Stimulated activated CD4-positive, alpha-beta T cell treated with anti-CD3 and anti-CD28 coated beads, TNF-alpha, amount 100 ng/mL, for 24 hours (primary cell): Measurements from ENCODE around the gene FMNL1.
A peak's percentile ranks its signal among the peaks of the same experiment; 100 is the strongest.
"Not testable (repeated sequence)": the region's sequence is repeated elsewhere in the genome, so short reads cannot be mapped to it uniquely, and the experiment has no call there.

Experiments used
- DNase-seq, 3 experiments: peaks; one replicate each; pipeline ENCODE4 v3.0.0-alpha.2; 2020; ENCODE audit warnings: low read depth in 3 of 3

The FMNL1 gene

GRCh38 chr17:45234641-45235415 is 13.1 kb downstream of the FMNL1 start:
- DNase-seq: peak in 1 of 3 experiments; percentile 38

GRCh38 chr17:45235416-45236281 is 14.0 kb downstream of the FMNL1 start:
- DNase-seq: peak in 2 of 3 experiments; percentile 73 to 75

- DNase-seq: no peak
Observed at GRCh38 chr17:45236282-45236606, 14.6 kb downstream of the FMNL1 start.

DNA sequence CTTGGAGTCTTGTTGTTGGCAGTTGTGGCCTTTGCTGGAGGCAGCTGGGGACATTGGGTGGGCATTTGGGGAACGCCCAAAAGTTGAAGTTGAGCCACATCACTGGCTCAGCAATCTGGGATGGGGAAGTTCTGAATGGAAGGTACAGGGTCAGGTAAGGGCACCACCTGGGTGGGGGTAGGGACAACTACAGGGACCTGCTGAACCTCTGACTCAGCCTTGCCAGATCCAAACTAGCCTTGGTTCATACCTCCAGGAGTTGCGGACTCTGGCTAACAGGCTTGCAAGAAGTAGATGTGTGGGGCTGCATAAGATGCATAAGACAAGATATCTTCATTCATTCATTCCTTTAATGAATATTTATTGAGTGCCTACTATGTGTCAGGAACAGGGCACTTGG is 16.0 kb downstream of the FMNL1 start:
- no peak for DNase-seq

DNA sequence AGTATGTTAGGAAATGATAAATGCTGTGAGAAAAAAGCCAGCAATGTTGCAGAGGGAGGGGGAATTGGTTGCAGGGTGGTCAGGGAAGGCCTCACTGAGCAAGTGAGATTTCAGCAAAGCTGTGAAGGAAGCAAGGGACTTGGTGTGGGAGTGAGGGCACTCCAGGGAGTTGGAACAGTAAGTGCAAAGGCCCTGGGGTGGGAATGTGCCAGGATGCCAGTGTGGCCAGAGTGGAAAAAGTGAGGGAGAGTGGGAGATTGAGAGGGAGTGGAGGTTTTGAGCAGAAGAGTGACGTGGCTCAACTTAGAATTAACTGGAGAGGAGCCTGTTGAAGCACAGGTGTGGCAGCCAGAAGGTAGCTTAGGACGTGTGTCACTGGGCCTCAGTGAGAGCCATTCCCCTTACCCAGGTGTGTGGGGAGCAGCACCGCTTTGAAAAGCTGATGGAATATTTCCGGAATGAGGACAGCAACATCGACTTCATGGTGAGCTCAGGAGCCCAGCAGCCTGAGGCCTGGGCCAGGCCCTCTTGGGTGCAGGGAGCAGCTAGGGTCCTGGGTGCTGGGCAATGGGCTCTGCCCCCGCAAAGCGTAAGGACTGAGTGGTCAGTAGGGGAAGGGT is 16.6 kb downstream of the FMNL1 start:
- DNase-seq: no peak

DNA sequence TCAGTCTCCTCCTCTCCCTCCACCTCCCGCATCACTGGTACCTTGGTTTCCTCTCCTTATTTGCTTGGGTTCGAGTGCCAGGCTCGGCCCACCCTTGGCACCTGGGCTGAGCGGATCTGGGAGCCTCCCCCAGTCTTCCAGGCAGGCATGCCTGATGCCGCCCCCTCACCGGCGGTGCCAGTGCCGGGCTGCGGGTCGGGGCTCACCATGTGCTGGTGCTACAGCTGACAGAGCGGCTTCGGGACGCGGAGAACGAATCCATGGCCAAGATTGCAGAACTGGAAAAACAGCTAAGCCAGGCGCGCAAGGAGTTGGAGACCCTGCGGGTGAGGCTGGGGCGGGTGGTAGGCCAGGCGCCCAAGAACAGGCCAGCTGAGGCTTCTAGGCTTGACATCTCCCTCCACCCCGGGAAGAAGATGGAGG is 19.2 kb downstream of the FMNL1 start:
- no peak for DNase-seq

- DNase-seq: no peak
Observed at GRCh38 chr17:45241328-45242028, 19.8 kb downstream of the FMNL1 start.

GRCh38 chr17:45242029-45242414 is 20.3 kb downstream of the FMNL1 start:
- DNase-seq: no peak

DNA sequence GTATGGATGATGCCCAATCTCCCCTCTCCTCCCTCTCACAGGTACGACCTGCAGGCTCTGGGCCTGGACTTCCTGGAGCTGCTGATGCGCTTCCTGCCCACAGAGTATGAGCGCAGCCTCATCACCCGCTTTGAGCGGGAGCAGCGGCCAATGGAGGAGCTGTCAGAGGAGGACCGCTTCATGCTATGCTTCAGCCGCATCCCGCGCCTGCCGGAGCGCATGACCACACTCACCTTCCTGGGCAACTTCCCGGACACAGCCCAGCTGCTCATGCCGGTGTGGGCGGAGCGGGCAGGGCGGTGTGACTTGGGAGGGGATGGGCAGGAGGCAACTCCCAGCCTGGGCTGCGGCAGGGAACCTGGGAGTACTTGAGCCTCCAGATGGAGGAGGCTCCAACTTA is 22.1 kb downstream of the FMNL1 start:
- DNase-seq: no peak

DNA sequence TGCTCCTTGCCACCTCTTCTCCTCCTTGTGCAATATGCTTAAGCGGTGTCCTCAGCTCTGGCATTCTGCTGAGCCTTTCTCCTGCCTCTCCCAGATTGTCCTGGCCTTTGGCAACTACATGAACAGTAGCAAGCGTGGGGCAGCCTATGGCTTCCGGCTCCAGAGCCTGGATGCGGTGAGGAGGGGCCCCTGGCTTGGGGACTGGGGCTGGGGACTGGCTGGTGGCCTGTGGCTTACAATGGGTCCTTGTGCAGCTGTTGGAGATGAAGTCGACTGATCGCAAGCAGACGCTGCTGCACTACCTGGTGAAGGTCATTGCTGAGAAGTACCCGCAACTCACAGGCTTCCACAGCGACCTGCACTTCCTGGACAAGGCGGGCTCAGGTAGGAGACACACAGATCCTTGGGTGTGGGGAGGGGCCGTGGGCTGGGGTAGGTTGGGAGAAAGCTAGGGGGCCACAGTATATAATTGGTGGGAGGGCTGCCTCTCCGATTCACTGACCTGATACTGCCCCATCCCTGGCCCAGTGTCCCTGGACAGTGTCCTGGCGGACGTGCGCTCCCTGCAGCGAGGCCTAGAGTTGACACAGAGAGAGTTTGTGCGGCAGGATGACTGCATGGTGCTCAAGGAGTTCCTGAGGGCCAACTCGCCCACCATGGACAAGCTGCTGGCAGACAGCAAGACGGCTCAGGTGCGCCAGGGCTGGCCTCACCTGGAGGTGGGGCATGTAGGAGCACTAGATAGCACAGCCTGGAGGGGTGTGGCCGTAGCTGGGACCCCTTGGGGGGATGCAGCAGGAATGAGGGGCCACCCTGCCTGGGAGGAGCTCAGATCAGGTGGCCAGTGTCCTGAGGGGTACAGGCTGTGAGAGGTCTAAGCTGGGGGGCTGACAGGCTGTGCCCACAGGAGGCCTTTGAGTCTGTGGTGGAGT is 23.3 kb downstream of the FMNL1 start:
- no peak for DNase-seq

DNA sequence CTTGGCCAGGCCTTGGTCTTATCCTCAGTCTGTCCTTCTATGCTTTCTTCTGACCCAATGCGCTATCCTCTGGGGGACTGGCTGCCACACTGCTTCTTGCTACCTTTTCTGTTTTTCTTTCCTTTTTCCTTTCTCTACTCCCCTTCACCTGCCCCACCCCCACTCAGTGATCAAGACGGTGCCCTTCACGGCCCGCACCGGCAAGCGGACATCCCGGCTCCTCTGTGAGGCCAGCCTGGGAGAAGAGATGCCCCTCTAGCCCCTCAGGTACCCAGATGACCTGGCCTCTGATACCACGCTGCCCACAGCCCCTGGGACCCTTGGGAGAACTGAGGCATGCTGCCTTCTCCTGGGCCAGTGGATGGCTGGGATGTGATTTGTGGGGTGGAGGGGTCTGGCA is 24.7 kb downstream of the FMNL1 start:
- DNase-seq: no peak

DNA sequence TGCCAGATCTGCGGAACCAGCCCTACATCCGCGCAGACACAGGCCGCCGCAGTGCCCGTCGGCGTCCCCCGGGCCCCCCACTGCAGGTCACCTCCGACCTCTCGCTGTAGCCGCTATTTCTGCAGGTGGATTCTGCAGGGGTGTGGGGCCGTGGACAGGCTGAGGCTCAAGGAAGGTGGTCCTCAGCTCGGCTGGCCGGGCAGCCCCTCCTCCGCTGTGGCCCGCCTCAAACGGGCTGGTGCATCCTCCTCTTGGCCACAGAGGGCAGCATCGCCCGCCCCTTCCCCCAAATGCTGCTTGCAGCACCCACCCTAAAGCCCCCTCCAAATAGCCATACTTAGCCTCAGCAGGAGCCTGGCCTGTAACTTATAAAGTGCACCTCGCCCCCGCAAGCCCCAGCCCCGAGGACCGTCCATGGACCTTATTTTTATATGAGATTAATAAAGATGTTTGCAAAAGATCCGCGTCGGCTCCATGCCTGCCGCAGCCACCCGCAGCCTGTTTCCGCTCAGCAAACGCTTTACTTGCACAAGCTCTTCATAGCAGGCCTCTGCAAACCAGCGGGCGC is 25.3 kb downstream of the FMNL1 start:
- DNase-seq: no peak

DNA sequence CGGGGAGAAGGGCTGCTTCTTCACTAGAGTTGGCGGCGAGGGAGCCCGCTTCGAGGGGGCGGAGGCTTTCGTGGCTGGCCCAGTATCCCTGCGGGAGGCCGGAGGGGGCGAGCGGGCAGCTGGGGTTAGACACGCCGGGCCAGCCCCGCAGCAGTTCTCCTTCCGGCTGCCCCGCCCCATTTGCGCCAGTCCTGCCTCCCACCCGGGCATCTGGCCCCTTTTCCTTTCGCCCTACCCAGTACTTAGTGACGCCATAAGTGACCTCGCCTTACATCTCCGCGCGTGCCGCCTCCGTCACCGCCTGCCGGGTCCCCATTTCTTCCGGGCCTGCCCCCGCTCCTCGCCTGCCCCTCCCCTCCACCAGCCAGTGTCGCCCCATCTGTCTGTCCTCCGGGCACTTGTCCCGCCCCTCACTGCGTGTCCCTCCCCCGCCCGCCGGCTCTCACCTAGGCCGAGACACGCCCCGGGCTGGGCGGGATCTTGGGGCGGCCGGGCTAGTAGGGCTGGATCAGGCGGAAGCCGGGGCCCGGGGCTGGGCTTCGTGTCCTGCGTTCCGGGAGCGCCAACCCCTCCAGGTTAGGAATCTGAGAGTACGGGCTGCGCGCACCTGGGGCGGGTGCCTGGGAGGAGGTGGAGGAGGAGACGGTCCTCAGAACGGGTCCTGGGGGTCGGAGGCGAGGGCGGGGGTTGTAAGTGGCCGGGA is 25.9 kb downstream of the FMNL1 start:
- peak; percentile 90 to 100 (median 93) for DNase-seq

DNA sequence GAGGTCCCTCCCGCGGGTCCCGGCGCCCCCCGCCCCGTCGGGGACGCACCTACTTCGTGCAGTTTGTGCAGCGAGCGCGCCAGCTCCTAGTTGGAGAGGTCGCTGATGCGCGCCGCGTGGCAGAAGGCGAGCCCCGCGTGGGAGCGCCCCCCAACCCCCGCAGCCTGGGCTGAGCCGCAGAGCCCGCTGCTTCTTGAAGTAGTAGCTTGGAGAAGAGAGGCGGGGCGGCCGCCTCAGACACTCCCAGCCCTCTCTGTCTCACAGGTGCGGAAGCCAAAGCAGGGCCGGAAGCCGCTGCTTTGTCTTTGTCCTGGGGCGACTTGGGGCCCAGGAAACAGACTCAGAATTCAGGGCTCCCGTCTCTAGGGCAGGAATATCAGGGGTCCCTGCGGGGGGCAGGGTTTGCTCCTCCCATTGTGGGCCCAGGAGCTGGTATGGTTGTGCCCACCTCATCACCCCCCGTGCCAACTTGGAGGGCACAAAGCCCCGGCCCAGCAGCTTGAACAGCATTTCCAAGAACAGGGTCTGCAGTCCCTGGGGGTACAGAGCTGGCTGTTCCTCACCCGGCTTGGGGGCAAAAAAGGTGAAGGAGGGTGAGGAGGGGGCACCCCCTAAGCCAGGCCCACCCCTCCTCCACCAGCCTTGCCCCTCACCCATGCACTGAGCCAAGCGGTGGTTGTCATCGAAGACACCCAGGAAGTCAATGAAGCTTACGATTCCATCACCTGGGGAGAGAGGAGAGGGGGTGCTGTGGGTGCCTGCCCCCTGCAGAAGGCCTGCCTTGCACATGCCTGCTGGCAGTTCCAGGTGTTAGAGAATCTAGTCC is 26.7 kb downstream of the FMNL1 start:
- peak; percentile 42 to 75 (median 52) for DNase-seq

DNA sequence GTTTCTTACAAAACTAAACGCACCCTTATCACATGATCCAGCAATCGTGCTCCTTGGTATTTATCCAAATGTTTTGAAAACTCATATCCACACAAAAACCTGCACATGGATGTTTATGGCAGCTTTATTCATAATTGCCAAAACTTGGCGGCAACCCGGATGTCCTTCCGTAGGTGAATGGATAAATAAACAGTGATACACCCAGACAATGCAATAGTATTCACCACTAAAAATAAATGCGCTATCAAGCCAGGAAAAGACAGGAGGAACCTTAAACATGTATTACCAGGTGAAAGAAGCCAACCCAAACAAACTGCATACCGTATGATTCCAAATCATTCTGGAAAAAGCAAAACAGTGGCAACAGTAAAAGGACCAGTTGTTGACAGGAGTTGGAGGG is 30.2 kb downstream of the FMNL1 start:
- DNase-seq: no peak

DNA sequence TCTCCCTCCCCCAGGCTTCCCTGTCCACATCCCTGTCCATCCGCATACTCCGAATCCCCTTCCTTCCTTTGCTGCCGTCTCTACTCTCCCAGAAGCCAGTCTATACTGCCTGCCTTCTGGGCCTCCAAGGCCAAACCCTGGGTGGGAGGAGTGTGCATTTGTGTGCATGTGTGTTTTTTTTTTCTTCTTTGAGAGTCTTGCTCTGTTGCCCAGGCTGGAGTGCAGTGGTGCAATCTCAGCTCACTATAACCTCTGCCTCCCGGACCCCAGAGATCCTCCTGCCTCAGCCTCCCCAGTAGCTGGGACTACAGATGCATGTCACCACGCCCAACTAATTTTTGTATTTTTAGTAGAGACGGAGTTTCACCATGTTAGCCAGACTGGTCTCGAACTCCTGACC is 31.6 kb downstream of the FMNL1 start:
- DNase-seq: not testable (repeated sequence)

- no peak for DNase-seq
Observed at GRCh38 chr17:45253879-45254278, 32.2 kb downstream of the FMNL1 start.

- no peak for DNase-seq
Observed at GRCh38 chr17:45255358-45255757, 33.7 kb downstream of the FMNL1 start.
